NCI-H2107 treated with DMSO at 0.1 percent for 48 hours (cell line): Measurements from ENCODE around the gene ATP6V1B1.
"Not testable (repeated sequence)": the region's sequence is repeated elsewhere in the genome, so short reads cannot be mapped to it uniquely, and the experiment has no call there.

Experiments
- DNase-seq: peaks from one replicate; lab custom pipeline; 2025; ENCODE audit not compliant: unreplicated experiment; lab: John Stamatoyannopoulos, UW

The ATP6V1B1 gene

DNA sequence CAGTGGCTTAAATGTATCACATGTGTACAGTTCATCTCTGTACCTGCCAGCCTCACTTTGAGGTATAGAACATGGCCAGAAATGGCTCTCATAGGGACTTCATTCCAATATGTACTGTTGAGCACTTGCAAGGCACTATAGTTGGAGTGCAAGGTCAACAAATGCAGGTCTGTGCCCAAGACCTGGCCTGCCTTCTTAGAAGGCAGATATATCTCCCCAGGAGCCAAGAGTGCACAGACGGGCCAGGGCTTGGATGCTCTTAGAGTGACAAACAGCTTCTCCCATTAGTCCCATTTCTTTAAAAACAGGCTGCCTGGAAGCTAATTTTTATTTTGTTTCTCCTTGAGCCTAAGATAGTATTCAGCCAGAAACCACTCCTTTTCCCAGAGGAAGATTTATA, 51.7 kb downstream of the ATP6V1B1 start:
- no peak for DNase-seq

DNA sequence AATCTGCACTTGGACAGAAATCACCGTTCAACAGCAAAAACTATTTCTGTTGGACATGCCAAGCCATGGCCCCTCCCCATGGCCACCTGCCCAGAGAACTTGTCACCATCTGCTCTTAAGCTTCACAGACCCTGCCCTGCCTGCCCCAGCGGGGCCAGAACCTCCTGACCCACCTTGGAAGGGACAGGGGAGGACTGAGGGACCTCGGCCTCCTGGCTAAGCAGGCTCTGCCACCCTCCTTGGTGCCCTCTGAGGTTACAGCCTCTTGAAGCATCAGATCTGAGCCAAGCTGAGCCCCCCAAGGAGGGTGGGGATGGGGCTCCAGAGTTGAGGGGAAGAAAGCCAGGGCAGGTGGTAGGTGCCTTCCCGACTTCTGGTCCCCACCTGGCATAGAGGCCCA, 52.5 kb downstream of the ATP6V1B1 start:
- no peak for DNase-seq

DNA sequence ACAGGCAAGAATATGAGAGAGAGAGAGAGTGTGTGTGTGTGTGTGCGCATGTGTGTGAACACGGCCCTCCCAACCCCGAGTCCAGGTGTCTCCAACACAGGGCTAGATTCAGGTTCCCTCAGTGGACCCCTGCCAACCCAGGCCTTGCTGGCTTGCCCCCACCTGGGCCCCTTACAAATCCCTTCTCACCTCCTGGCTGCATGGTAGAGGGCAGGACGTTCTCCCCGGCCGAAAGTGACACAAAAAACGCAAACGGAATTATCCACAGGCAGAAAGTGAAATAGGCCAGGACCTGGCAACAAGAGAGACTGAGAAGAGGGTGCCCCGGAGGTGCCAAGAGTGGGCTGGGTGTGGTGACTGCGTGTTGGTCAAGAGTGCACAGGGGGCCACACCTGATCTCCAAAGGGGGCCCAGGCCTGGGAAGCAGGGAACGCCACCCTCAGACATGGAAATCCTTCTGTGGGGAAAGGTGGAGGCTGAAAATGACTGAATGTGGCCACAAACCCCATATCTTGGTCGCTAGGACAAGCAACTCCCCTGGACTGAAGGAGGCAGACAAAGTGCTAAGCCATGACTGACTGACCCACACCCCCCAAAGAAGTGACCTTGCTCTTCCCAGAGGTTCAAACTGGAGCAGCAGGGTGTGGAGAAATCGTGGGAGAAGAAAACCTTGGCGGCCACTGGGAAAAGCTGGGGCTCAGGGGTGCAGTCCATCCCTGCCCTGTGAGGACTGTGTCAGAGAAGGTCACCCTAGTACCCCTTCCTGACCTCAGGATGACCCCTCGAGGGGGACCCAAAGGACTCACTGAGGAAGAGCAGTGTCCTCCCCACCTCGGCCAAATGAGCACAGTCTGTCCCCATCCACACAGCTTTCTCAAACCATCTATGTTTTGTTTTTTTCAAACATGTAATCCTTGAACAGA, 53.3 kb downstream of the ATP6V1B1 start:
- no peak for DNase-seq

DNA sequence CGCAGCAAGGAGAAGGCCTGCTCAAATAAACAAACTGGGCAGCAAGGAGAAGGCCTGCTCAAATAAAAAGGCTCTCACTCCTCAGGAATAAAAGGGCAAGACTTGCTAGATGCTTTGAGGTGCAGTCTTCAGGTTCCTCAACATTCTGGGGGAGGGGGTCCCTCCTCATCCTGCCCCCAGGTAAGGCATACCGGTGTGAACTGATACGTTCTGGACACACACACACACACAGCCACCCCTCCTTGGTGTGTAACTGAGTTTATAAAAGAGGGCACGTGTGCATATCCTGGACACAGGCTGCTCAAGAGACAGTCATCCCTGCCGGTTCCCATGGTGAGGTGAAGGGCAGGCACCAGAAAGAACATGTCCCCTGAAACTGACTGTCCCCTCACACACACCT, 54.5 kb downstream of the ATP6V1B1 start:
- DNase-seq: no peak

DNA sequence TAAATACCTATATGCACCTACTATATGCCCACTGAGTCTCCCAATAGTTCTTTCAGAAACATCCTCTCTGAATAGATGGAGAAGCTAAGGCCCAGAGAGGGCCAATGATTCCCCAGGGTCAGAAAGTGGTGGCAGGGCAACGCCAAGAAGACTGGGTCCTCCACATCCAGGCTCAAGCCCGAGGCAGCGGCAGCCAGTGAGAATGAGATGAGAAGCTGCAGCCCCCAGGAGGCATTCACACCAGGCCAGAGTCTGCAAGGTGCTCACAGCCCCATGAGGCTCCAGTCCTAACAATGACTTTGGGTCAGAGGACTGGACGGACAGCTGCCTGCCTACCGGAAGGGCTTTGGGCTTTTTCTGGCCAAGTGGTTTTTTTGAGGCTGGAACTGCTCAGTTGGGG, 55.4 kb downstream of the ATP6V1B1 start:
- no peak for DNase-seq

DNA sequence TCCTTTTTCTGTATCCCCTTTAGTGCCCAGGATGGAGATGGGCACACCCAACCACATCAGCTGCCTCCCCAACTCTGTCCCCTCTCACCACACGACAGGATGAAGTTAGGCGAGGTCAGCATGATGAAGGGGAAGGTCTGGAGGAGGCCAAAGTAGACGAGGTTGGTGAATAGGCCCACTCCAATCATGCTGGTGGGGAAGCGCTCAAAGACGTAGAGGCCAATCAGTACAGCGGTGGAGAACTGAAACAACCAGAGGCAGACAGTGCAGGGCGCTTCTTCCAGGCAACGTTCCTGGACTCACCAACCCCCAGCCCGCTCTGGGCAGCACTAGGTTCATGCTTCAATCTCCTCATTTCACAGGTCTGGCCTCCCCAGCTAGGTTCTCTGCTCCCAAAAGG, 56.0 kb downstream of the ATP6V1B1 start:
- DNase-seq: no peak

DNA sequence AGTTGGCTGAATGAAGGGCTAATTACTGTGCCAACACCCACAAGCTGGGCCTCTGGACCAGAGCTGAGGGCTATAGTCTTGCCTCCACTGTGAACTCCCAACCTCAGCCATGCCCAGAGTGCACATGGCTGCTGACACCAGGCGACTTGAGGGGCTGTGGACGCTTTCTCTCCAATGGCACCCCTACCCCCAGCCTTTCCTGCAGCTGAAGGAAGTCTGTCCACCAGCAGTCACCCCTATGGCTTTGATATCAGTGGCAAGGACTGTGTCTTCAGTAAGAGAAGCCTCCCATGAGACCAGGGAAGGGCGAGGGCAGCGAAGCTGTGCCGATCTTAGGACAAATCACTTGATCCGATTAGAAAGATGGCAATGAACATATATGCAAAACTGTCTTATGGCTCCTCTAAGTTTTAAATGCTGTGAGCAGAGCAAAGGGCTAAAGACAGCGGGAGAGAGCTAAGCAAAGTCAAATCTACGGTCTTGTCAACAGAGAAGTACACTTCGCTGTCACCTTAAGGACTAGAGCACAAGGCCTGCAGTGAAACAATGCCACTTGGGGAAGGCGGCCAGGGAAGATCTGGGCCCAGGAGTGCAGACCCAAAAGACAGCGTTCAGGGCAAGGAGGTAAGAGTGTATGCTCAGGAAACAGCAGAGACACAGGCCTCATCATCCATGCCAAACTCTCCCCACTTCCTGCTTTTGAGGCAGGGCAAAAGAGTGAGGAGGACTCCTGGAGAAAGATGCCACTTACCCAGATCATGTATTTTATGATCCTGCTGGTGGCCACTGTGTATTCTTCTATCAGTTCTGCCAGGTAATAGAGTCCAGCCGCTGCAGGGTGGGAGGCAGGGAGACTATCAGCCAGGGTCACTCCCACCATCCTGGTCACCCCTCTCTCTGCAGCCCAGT, 57.5 kb downstream of the ATP6V1B1 start:
- DNase-seq: no peak

DNA sequence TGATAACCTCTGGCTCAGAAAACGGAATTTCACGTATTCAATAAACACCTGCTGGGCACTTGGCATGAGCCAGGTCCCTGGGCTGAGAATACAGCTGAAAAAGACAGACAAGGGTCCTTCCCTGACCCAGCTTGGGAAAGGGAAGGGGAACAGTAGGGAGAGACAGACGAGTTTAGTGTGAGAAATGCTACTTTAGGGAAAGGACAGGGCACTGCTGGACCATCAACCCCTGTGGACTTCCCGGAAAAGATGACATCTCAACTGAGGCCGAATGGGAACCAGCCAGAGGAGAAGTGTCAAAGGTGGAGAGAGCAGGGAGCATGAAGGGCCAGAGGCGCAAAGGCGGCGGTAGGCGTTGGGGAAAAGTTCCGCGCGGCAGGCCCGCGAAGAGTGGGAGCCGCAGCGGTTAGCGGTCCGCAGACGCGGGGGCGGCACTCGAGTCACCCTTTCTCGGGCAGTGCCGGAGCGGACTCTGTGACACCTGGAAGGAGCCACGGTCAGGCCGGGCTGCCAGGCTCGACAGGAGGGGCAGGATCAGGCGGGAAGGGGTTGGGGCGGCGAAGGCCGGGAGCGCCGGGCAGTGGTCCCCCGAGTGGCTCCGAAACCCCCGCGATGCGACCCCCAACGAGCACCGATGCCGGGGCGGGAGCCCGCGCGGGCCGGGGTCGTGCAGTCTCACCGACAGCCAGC, 58.5 kb downstream of the ATP6V1B1 start:
- DNase-seq: no peak

DNA sequence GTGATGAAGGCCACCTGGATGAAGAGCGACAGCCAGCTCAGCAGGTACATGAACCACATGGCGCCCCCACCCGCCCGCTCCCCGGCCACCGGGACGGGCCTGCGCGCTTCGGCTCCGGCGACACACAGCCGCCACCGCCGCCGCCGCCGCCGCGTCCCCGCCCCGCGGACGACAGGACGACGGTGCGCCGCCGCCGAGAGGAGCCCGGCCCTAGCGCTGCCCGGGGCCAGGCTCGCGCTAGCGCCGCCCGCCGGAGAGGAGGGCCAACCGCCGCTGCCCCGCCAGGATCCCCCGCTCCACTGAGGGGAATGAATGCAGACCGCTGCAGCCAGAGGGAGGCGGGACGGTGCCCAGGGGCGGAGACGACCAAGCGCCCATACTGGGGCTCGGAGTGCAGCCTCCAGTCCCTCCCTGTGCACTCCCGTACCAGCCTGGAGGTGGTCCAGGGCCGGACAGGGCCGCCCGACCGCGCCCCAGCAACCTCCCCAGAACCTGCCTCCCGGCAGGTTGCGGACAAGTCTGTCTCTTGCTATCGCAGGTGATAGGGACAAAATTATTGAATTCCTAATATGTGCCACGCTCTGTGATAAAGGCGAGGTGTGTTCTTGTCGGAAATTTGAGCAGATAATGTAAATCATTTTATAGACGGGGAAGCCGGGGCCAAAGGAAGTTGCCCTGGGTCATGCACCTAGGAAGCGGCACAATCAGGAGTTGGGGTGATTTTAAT, 59.2 kb downstream of the ATP6V1B1 start, which contains the start of gene TEX261:
Gene TEX261 (minus strand): TSS at position 175 of the 727 bp plus-strand sequence. CDS start 116 bp downstream, at position 59.
- peak; percentile 41 for DNase-seq

DNA sequence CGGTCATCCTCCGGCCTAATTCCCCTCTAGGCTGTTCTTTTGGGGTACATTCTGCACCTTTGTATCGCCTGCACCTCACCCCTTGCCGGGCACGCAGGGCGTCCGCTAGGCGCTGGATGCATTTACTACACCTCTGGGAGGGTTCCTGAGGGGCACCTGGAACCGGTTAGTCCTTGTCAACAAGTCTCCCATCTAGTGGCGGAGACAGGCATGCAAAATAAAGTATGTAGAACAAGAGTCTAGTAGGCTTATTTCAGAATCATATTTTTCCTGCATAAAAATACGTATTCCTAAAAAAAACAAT, 59.7 kb downstream of the ATP6V1B1 start:
- DNase-seq: peak; percentile 34

DNA sequence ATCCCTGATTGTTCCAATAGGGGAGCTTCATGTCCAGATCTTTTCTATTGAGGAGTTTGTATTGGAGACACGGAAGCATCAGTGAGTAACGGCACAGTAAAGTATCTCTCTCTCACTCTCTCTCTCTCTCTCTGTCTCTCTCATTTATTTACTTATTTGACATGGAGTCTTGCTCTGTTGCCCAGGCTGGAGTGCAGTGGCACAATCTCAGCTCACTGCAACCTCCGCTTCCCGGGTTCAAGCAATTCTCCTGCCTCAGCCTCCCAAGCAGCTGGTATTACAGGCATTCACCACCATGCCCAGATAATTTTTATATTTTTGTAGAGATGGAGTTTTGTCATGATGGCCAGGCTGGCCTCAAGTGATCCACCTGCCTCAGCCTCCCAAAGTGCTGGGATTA, 63.2 kb downstream of the ATP6V1B1 start:
- DNase-seq: not testable (repeated sequence)

DNA sequence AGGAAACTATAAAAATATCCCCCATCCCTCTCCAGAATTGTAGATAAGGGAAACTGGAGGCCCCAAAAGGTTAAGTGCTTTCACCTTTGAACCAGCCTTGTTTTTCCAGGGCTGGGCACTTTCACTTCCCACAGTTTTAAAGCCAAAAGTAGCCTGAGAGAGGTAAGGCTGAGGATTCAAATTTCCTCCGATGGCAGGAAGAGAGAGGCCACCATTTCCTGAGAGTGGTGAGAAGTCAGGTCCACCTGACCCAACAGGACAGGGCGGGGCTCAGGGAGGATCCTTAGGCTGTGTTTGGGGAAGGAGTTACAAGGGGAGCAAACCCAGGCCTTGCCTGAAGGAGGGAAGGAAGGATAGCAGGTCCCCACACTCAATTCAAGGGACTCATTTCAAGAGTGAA, 63.7 kb downstream of the ATP6V1B1 start:
- DNase-seq: no peak

DNA sequence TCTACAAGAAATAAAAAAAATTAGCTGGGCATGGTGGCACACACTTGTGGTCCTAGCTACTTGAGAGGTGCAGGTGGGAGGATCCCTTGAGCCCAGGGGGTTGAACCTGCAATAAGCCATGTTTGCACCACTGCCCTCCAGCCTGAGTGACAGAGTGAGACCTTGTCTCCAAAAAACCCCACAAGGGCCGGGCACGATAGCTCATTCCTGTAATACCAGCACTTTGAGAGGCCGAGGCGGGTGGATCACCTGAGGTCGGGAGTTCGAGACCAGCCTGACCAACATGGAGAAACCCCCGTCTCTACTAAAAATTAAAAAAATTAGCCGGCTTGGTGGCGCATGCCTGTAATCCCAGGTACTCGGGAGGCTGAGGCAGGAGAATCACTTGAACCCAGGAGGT, 64.2 kb downstream of the ATP6V1B1 start:
- not testable (repeated sequence) for DNase-seq

DNA sequence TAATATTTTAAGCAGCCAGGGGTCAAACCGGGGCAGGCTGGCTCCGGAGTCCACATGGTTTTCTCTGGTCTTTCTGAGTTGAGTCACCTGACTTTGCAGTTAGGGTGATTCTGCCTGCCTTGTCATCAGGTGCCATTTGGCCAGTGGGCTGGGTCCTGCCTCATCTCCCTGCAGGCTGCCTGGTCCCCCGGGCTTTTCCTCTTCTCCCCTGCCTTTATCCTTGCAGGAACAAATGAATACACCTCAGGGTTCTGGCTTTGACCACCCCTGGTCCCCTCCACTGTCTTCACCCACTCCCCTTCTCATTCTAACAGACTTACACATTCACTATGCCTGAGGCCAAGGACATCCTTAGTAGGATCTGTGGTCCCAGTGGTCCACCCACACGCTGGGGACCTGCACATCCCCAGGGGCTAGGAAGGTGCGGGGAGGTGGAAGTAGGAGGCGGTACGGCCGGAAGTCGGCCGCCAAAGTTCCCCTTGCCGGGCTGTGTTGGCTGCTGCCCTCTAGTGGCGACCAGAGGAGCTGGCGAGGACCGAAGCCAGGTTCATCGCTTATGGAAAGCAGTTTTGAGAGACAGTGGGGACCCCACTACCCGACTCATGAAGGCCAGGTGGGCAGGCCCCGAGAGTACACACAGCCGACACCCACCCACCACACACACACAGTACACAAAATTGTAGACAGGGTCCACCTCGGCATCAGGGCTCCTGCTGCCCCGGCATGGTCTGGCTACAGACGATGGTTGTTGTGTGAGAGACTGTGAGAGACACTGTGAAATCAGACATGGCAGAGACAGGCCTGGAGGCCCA, 65.3 kb downstream of the ATP6V1B1 start:
- peak; percentile 44 for DNase-seq

DNA sequence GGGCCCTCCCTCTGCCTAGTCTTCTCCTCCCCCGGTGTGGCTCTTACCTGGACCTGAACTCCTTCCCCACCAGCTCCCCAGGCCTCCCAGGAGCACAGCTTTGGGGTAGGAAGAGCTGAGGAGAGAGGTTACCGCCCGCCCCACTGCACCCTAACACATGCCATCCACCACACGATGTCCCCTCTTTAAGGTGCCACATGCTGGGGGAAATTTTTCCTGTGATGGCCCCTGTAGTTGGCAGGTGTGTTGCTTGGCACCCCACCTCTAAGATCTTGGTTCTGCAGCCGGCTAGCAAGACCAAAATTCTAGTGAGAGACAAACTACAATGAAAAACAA, 65.9 kb downstream of the ATP6V1B1 start:
- no peak for DNase-seq

DNA sequence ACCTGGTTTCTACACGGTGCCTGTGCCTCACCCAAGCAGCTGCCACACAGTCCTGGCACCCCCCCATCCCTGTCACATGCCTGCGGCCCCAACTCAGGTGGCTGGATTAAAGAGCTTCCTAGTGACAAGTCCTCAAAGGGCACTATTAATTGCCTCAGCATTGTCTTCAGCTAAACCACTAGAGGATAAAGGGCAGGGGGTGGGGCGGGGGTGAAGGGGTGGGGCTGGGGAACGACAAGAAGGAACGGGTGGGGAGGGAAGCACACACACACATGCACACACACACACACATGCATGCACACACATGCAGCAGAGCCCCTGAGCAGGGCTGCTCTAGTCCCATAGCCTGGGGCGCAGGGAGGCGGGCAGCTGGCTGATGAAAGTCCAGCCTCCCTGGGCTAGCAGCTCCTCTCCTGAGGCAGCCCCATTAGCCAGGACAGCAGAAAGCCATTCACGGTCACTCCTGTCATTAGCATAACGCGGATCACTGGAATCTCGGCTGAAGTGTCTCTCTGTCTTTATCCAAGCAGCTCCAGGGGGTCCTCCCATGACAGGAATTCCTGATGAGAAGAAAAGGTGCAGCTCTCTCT, 66.4 kb downstream of the ATP6V1B1 start:
- DNase-seq: peak; percentile 31

DNA sequence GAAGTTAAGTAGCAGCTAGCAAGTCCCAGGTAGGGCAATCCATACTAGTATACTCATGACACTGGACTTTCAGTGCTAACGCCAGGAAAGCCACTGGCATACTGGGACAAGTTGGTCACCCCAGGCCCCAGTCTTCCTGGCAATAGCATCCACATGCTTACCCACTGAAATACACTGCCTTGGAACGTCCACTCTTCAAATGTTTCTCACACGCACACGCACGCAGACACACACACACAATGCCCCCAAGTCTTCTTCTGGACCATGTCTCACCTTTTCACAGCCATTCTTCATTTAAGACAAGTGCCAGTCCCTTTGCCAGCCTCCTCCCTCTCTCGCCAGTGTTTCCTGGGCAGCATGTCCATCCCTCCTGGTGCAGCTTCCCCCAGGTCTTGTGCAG, 67.7 kb downstream of the ATP6V1B1 start:
- DNase-seq: no peak

DNA sequence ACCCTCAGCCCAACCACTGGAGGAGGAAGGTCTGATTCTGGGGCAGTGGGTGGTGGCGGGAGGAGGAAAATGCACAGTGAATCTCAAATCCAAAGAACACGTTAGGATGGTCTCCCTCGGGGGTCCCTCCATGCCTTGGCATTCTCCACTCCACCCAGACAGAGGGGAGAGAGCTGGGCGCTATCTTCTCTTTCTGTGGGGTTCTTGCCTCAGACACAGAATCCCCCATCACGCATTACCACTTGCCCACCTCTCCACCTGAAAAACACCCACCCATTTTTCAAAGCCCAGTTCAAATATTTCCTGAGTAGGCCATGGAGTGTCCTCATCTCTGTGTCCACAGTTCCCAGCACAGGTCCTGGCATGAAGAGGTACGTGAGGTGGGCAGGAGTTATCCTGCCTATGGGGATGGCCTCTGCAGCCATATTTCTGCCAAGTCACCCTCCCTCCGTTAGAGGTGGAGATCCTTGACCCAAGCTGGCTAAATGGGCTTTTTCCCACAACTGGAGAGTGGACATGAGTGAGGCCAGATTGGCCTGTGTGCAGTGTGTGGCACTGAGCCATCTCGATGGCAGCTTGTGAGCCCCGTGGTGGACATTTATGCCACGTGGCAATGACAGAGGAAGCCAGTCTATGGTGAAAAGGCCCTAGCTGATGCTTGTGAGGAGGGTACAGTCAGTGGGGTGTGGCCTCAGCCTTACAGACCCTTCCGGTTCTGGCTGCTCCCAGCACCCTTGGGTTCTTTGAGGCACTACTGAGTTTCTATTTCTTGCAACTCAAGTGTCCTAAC, 68.5 kb downstream of the ATP6V1B1 start:
- no peak for DNase-seq

DNA sequence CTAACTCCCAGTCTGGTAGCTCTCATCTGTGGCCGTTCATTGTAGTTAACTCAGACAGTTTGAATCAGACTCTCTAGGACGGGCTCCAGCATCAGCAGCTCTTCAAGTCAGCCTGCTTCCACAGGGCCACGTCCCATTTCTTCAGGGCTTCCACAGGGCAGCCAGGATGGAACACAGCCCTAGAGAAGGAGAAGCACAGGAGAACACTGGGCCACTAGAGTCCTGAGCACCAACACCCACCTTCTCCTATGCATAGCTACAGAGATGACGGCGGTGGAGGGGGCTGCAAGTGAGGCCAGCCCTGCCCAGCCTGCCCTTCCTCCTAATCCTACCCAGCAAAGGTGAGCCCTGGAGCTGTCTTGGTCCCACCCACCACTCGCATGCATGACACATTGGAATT, 69.2 kb downstream of the ATP6V1B1 start:
- no peak for DNase-seq
